Mesenchymal stem cell (in vitro differentiated cells and primary cell): ENCODE measurements around the gene NUP98.

ENCODE experiments used
- DNase-seq: peaks from one replicate; pipeline ENCODE4 v3.0.0-alpha.2; 2013
- H2AFZ ChIP-seq: one replicate; pipeline ENCODE4 v1.6.1; 2013; ENCODE audit warnings: low read depth, mild to moderate bottlenecking, control low read depth, inconsistent platforms, low read length, moderate library complexity
- H2AK5ac ChIP-seq: 2 replicates; pipeline ENCODE4 v1.6.1; 2013; ENCODE audit warnings: low read length, moderate library complexity, mild to moderate bottlenecking, inconsistent platforms; ENCODE audit not compliant: severe bottlenecking
- H2BK120ac ChIP-seq: one replicate; pipeline ENCODE4 v1.6.1; 2013; ENCODE audit warnings: low read depth, mild to moderate bottlenecking, inconsistent platforms, low read length, moderate library complexity
- H2BK12ac ChIP-seq, 2 experiments: one replicate each; pipeline ENCODE4 v1.6.1; 2013; ENCODE audit warnings: inconsistent platforms in 2 of 2, low read length in 2 of 2, mild to moderate bottlenecking in 2 of 2, moderate library complexity in 2 of 2, control low read depth in 1 of 2
- H2BK15ac ChIP-seq: one replicate; pipeline ENCODE4 v1.6.1; 2013; ENCODE audit warnings: mild to moderate bottlenecking, low read depth, inconsistent platforms; ENCODE audit not compliant: poor library complexity, severe bottlenecking
- H2BK5ac ChIP-seq: 2 replicates; pipeline ENCODE4 v1.6.1; 2013; ENCODE audit warnings: low read depth, mild to moderate bottlenecking, low read length, control low read depth, inconsistent platforms; ENCODE audit not compliant: poor library complexity, severe bottlenecking
- H3K14ac ChIP-seq, 2 experiments: one replicate each; pipeline ENCODE4 v1.6.1; 2013; ENCODE audit warnings: inconsistent platforms in 2 of 2, low read length in 2 of 2, control low read depth in 1 of 2, mild to moderate bottlenecking in 1 of 2, moderate library complexity in 1 of 2
- H3K18ac ChIP-seq, 2 experiments: one replicate each; pipeline ENCODE4 v1.6.1; 2013; ENCODE audit warnings: inconsistent platforms in 2 of 2, low read length in 2 of 2, control low read depth in 1 of 2, low read depth in 1 of 2, mild to moderate bottlenecking in 1 of 2
- H3K23ac ChIP-seq, 2 experiments: one replicate each; pipeline ENCODE4 v1.6.1; 2013; ENCODE audit warnings: inconsistent platforms in 2 of 2, low read length in 2 of 2, mild to moderate bottlenecking in 2 of 2, moderate library complexity in 2 of 2, control low read depth in 1 of 2
- H3K27ac ChIP-seq: 2 replicates; pipeline ENCODE4 v1.5.1; 2013; ENCODE audit warnings: mild to moderate bottlenecking, moderate library complexity, low read length, control low read depth, inconsistent platforms; ENCODE audit not compliant: poor library complexity, severe bottlenecking
- H3K27me3 ChIP-seq, 2 experiments: 2 replicates each; pipeline versions ENCODE4 v1.6.1 to v1.7.0; 2013; ENCODE audit warnings: low read length in 2 of 2, mild to moderate bottlenecking in 2 of 2, moderate library complexity in 2 of 2, control low read depth in 1 of 2, inconsistent platforms in 1 of 2; ENCODE audit not compliant: control insufficient read depth in 1 of 2, insufficient read depth in 1 of 2
- H3K36me3 ChIP-seq, 2 experiments: 2 replicates each; pipeline versions ENCODE4 v1.6.1 to v1.7.0; 2013; ENCODE audit warnings: low read length in 2 of 2, control low read depth in 1 of 2, inconsistent platforms in 1 of 2, low read depth in 1 of 2, mild to moderate bottlenecking in 1 of 2; ENCODE audit not compliant: insufficient read depth in 2 of 2, control insufficient read depth in 1 of 2
- H3K4ac ChIP-seq, 2 experiments: one replicate each; pipeline ENCODE4 v1.6.1; 2013; ENCODE audit warnings: inconsistent platforms in 2 of 2, low read length in 2 of 2, mild to moderate bottlenecking in 2 of 2, moderate library complexity in 2 of 2, control low read depth in 1 of 2, low read depth in 1 of 2
- H3K4me1 ChIP-seq: 2 replicates; pipeline ENCODE4 v1.6.1; 2013; ENCODE audit warnings: low read depth, low read length, control low read depth; ENCODE audit not compliant: control insufficient read depth, insufficient read depth
- H3K4me2 ChIP-seq: 2 replicates; pipeline ENCODE4 v1.6.1; 2013; ENCODE audit warnings: low read length, mild to moderate bottlenecking, inconsistent platforms; ENCODE audit not compliant: poor library complexity, severe bottlenecking
- H3K4me3 ChIP-seq, 2 experiments: 2 replicates each; pipeline versions ENCODE4 v1.5.1 to v1.7.0; 2013; ENCODE audit warnings: low read length in 2 of 2, mild to moderate bottlenecking in 2 of 2, control low read depth in 1 of 2, low read depth in 1 of 2; ENCODE audit not compliant: insufficient read depth in 1 of 2
- H3K79me1 ChIP-seq: replicated peaks from 2 replicates; pipeline ENCODE4 v1.6.1; 2013; ENCODE audit warnings: mild to moderate bottlenecking, control low read depth, low read length, inconsistent platforms; ENCODE audit not compliant: poor library complexity, severe bottlenecking
- H3K9ac ChIP-seq: 2 replicates; pipeline ENCODE4 v1.7.0; 2013; ENCODE audit warnings: mild to moderate bottlenecking, low read length, moderate library complexity
- H3K9me3 ChIP-seq: 2 replicates; pipeline ENCODE4 v1.7.0; 2013; ENCODE audit warnings: mild to moderate bottlenecking, low read length; ENCODE audit not compliant: control insufficient read depth
- H4K8ac ChIP-seq: one replicate; pipeline ENCODE4 v1.6.1; 2013; ENCODE audit warnings: inconsistent platforms, mild to moderate bottlenecking, low read length, moderate library complexity
- H4K91ac ChIP-seq: one replicate; pipeline ENCODE4 v1.6.1; 2013; ENCODE audit warnings: mild to moderate bottlenecking, low read length, inconsistent platforms
- WGBS: methylation state at CpG from one replicate; pipeline ENCODE4 v1.1.7; 2013; ENCODE audit warnings: mixed read lengths; 5-methylcytosine and 5-hydroxymethylcytosine counted together

The NUP98 gene

GRCh38 chr11:3841426-3842350 lies 44.3 kb upstream of the NUP98 start:
- Histone ChIP-seq H3K9me3 (no peaks in the 10 kb centered on the region), H3K4me2 (peak overlapping the region; percentile 85), H3K27me3 (no peaks in the 10 kb centered on the region), H3K14ac (peak overlapping the region in 1 of 2 experiments; percentile 93), H4K8ac (peak overlapping the region; percentile 97), H4K91ac (peak overlapping the region; percentile 85), H3K4me3 (peak overlapping the region; percentile 65 to 69), H3K27ac (peak overlapping the region; percentile 80), H2BK120ac (peak overlapping the region; percentile 97), H3K18ac (peak overlapping the region; percentile 93 to 96), H3K36me3 (peaks cover 3 to 10% of the 10 kb centered on the region in 2 experiments), H3K79me1 (peaks cover 11% of the 10 kb centered on the region), H2BK5ac (peak overlapping the region; percentile 76), H2BK12ac (peak overlapping the region in 1 of 2 experiments; percentile 54), H3K4ac (peak overlapping the region; percentile 88 to 97), H2BK15ac (peak overlapping the region; percentile 77), H3K9ac (peak overlapping the region; percentile 88), H2AK5ac (peak overlapping the region; percentile 19), H2AFZ (peak overlapping the region; percentile 73), H3K23ac (no peak overlapping the region), H3K4me1 (peaks cover 16% of the 10 kb centered on the region)
- 27% methylated on average over 43 of the region's 44 CpGs for WGBS
- peak; percentile 90 for DNase-seq

DNA sequence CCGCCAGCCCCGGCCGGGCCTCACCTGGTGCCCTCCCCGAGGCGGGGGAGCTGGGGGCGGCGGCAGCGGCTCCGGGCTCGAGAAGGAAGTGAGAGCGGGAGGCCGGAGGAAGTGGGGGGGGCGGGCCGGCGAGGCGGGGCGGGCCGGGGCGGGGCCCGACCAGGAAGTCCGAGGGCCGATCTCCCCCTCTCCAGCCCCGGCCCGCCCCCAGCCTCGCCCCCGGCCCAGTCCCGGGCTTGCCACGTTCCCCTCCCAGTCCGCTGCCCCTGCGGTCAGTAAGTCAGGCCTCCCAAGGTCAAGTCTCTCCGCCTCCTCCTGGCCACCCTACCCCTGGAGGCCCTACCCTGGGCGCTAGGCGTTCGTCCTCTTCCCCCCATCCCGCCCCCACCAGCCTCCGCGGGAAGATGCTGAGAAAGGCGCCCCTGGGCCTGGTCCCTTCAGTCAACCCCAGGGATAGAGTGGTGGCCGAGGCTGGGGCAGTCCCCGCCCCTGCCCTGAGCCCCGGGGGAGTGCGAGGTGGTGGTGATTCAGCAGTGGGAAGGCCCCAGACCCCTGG lies 43.6 kb upstream of the NUP98 start, which contains the start of gene RHOG:
RHOG (minus strand) TSS at position 90 of the 556 bp plus-strand sequence. CDS start 12,821 bp downstream, outside the sequence.
- Histone ChIP-seq H2BK15ac (peak within 1 kb of the TSS; percentile 95), H3K18ac (peak within 1 kb of the TSS; percentile 93 to 96), H2BK120ac (peak within 1 kb of the TSS; percentile 97), H3K4me2 (peak within 1 kb of the TSS; percentile 93), H3K27ac (peak within 1 kb of the TSS; percentile 80), H4K8ac (peak within 1 kb of the TSS; percentile 97), H4K91ac (peak within 1 kb of the TSS; percentile 85), H2BK5ac (peak within 1 kb of the TSS; percentile 76), H2AFZ (peak within 1 kb of the TSS; percentile 73), H3K4me3 (peak within 1 kb of the TSS; percentile 77 to 90), H3K14ac (peak within 1 kb of the TSS in 1 of 2 experiments; percentile 93), H3K9me3 (no peaks in the 10 kb centered on the region), H3K23ac (peak within 1 kb of the TSS in 1 of 2 experiments; percentile 91), H2BK12ac (peak within 1 kb of the TSS in 1 of 2 experiments; percentile 56), H2AK5ac (no peak within 1 kb of the TSS), H3K9ac (peak within 1 kb of the TSS; percentile 89), H3K79me1 (peaks cover 12% of the 10 kb centered on the region), H3K4ac (peak within 1 kb of the TSS; percentile 88 to 97), H3K4me1 (peaks cover 16% of the 10 kb centered on the region), H3K36me3 (peaks cover 9 to 10% of the 10 kb centered on the region in 2 experiments), H3K27me3 (no peaks in the 10 kb centered on the region)
- DNase-seq, result peak; percentile 92
- 1% methylated on average over 10 of the region's 42 CpGs for WGBS

GRCh38 chr11:3840004-3840869 lies 42.9 kb upstream of the NUP98 start:
- Histone ChIP-seq H2BK12ac (peak overlapping the region in 1 of 2 experiments; percentile 18), H3K4me2 (peak overlapping the region; percentile 93), H3K4me3 (peak overlapping the region; percentile 77 to 90), H3K79me1 (peaks cover 12% of the 10 kb centered on the region), H3K18ac (peak overlapping the region; percentile 59 to 74), H4K8ac (no peak overlapping the region), H3K27me3 (no peaks in the 10 kb centered on the region), H3K14ac (peak overlapping the region in 1 of 2 experiments; percentile 51), H3K23ac (peak overlapping the region in 1 of 2 experiments; percentile 91), H2BK5ac (peak overlapping the region; percentile 76), H2AK5ac (no peak overlapping the region), H2AFZ (no peak overlapping the region), H2BK15ac (peak overlapping the region; percentile 95), H4K91ac (no peak overlapping the region), H3K4me1 (peaks cover 16% of the 10 kb centered on the region), H3K36me3 (peaks cover 9 to 13% of the 10 kb centered on the region in 2 experiments), H3K4ac (peak overlapping the region in 1 of 2 experiments; percentile 92), H3K9ac (peak overlapping the region; percentile 89), H3K27ac (no peak overlapping the region), H2BK120ac (peak overlapping the region; percentile 85), H3K9me3 (no peaks in the 10 kb centered on the region)
- DNase-seq, result no peak
- WGBS, result 2% methylated on average over 34 of the region's 46 CpGs
